ENCODE data around the gene CCDC27.
A peak's percentile ranks its signal among the peaks of the same experiment; 100 is the strongest.
"Not testable (repeated sequence)": the region's sequence is repeated elsewhere in the genome, so short reads cannot be mapped to it uniquely, and the experiment has no call there.

The CCDC27 gene

DNA sequence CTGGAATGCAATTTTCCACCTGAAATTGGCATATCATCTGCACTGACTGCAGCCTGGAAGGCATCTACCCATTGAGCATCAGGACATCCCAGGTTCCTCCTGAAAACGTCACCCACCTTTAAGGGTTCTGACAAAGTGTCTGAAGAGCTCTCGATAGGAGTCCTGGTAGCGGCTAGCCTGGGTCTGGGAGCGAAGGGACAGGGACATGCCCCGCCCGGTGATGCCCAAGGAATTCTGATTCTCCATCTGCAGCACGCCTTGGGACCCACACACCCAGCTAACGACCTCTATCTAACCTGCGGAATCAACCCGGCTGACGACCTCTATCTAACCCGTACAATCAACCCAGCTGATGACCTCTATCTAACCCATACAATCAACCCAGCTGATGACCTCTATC is 13.3 kb upstream of the CCDC27 start:
- DNase-seq, result no peak

DNA sequence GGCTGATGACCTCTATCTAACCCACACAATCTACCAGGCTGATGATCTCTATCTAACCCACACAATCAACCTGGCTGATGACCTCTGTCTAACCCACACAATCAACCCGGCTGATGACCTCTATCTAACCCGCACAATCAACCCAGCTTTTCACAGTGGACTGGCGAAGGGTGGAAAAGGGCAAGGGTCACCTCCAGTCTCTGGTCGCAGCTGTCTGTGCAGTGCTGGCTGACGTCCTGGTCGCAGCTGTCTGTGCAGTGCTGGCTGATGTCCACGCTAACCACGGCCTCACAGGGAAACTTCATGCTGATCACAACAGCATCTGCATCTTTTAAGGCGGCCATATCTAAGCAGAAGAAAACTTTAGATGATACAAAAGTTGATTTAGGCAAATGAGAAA is 12.2 kb upstream of the CCDC27 start:
- no peak for DNase-seq

DNA sequence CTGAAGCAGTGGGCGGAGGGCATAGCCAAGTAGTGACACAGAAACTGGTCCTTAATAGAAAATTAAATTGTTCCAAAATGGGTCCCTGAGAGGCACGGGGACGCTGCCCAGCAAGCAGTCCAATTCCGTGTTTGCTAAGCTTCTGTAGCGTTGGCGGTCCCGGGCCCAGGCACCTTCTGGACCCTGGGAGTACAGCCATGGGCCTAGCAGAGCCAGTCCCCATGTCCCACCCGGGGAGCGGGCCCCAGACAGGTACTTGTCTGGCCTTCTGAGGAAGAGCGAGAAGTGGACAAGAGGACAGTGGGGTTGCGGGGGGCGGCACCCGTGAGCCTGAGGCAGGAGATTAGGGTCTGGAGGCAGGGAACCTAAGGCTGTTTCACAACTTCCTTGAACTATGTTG is 11.5 kb upstream of the CCDC27 start:
- no peak for DNase-seq

DNA sequence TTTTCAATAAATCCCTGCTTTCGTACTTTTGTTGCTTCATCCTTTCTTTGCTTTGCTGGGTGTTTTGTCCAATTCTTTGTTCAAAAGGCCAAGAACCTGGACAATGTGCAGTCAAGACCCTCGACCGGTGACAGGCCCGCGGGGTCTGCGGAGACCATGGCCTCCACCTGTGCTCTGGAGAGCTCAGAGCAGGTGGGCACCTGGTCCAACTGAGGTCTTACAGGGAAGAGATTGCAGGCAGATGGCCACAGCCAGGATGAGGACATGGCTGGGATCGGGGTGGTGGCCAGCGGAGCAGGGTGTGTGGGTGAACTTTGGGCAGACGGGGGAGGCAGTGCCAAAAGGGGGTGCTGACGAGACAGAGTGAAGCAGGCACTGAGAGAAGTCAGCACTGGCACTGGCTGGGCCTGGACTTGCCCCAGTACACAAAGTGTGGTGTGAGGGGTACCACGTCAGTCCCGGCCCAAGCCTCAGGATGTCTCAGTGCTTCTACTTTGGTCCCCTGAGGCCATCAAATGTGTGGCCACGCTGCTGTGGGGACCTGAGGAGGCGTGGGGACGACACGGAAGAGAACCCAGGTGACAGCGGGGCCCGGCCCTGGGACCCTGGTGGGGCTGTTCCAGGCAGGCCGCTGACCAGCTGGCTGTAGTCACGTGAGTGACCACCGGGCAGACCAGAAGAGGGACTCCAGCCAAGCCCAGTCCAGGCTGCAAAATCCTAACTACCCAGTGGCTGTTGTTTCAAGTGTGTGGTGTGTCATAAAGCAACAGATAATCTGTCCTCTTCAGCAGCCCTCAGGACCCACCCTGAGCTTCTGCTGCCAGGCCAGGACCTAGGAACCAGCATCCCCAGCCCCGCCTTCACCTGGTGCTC is 10.4 kb upstream of the CCDC27 start:
- no peak for DNase-seq

DNA sequence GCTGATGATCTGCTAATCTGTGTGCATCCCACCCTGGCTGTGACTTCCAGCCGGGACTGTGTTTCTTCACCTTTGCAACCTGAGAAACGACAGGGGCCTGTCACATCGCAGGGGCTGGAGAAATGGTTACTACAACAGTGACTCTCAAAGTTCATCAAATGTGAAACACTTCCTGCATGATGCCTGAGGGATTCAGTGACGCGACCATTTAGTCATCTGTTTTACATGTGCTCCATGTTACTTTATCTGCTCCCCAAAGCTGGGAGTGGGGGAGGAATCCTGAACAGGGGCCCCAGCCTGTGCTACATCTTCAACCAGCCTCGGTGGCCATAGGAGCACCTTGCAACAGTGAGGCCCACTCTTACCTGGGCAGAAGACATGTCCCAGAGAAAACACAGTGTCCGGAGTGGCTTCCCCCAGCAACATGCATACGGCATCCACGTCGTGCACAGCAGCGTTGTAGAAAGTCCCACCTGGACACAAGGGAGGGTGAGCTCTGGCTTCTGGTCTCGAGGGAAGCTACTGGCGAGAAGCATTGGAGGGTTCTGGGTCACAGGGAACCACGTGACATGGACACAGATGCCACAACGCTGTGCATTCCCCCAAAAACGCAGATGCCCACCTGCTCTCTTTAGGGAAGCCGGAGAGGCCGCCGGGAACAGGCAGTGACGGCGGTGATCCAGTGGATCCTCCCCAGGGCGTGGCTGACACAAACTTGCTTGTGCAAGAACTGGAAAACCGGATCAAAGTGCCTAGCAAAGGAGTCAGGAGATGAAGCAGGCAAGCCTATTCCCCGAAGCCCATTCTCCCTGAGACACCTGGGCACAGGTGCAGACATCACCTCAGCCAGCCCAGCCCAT is 9.6 kb upstream of the CCDC27 start:
- DNase-seq, result no peak

DNA sequence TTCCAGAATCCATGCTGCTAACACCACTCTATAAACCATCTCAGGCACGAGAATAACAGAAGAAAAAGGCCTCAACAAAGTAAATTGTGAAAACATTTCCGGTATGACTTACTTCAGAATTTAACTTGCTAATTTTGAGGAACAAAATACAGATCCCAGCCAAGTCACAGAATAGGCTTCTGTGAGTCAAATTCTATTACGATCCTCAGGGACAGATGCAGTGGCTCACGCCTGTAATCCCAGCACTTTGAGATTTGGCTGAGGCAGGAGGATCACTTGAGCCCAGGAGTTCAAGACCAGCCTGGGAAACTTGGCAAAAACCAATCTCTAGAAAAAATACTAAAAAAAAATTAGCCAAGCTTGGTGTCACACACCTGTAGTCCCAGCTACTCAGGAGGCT is 8.8 kb upstream of the CCDC27 start:
- no peak for DNase-seq

DNA sequence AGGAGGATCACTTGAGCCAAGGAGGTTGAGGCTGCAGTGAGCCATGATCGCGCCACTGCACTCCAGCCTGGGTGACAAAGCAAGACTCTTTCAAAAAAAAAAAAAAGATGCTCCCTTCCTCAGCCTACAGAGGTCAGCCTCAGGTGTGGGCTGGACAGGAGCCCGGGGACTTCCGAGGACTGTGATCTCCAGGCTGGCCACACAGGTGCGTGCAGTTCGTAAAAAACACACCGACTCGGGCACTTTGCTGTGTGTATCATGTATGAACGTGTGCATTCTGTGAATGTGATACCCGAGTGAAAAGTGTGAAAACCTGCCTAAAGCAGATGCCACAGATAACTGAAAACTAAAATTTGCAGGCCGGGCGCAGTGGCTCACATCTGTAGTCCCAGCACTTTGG is 8.4 kb upstream of the CCDC27 start:
- no peak for DNase-seq

DNA sequence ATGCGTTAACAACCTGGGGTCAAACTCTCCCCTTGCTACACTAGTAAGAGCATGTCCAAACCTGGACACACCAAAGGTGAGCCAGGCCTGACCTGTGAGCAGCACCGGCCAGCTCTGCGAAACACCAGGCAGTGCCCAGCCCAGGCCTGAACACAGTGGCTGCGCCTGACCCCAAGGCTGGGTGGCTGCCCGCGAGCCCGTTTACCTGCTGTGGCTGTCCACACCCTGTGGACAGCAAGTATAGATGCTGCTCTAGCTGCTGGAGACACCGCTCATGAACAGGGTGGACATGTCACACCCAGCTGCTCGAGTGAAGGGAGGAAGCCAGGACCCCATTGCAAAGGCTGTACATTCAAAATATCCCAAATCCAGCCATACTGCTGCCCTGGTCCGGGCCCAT is 7.6 kb upstream of the CCDC27 start:
- DNase-seq, result no peak

DNA sequence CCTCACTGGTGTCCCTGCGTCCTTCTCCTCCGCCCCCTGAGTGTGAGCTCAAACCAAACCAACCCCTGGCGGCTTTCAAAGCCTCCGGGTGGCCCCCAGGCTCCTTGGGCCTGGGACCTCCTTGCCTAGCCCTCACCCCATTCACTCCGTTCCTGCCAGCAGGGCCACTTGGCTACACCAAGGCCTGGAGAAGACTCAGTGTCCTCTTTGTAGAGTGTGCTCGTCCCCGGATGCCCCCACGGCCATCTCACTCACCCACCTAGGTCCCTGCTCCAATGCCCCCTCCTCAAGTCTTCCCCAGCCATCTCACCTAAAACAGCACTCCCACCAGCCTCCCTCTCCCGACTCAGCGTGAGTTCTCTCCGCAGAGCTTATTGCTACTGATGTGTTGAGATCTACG is 7.2 kb upstream of the CCDC27 start:
- DNase-seq, result no peak

DNA sequence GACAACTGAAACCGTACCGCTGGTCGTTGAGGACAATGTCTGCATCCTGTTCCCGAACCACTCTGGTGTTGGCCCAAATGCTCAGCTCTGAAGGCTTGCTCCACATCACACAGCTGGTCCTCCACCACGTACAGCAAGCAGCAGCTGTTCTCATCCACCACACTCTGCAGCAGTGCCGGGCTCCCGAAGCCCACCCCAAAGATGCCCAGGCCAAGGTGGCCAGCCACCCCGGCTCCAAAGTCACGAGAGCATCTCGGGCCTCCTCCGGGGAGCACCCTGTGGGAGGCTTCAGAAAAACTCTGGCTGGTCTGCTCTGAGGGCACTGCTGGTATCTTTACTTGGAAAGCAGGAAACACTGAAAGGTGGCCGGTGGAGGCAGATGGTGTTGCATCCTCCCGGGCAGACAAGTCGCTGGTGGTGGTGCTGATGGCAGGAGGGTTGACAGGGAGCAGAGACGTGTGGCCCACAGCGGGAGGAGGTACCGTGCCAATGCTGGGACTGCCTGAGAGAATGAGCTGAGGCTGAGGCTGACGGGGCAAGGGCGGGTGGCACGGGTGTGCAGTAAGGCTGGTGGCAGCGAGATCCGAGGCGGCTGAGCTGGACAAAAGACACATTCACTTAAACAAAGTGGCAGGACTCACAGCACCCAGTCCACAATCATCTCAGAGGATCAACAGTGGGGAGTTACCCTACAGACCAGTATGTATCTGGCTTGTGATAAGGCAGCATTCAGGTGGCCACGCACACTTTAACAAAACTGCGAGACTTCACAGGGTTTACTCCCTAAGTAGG is 6.5 kb upstream of the CCDC27 start:
- no peak for DNase-seq

DNA sequence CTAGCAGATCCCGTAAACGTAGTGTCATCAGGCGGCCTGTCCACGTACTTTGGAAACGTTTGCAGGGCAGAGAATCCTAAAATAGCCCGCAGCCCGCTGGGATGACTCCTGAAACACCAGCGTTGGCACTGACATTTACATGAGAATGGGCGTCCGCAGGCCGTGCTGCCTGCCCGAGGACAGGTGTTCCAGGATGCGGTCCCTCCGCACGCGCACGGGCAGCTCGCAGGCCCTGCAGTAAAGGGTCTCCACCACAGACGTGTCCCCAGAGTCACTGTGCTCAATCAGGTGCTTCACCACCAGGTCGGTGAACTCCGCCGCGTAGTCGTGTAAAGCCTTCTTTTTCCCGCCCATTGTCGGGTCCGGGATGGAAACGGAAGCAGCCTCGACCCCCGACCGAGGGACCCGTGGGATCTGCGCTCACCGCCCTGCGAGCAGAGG is 5.8 kb upstream of the CCDC27 start:
- DNase-seq, result no peak

DNA sequence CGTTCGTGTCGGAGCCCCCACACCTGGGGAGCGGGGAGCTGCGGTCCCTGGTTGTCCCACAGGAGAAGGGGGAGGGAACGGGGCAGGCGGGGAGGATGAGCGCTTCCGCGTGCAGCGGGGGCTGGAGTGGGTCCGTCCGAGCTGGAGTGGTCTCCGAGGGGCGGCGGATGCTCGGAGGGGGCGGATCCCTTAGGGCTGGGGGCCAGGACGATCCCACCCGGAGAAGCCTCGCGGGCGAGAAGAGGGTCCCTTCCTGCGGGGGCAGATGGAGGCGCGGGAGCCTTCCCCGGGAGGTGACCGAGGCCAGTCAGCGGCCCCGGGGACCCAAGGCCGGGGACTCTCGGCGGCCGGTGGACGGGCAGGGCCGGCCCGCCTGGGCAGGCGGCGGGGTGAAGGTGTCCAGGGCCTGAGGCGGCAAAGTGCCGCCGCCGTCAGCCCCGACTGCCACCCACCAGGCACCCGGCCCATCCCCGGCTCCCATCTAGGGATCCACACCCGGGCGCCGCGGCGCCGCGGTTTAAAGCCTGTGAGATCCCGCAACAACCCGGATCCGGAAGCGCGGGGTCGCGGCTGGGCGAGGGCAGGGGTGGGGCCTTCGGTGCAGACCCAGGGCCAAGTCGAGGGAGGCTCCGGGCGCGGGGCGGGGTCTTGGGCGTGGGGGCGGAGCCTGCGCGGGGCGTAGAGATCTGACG is 5.3 kb upstream of the CCDC27 start:
- DNase-seq, result peak; percentile 35

DNA sequence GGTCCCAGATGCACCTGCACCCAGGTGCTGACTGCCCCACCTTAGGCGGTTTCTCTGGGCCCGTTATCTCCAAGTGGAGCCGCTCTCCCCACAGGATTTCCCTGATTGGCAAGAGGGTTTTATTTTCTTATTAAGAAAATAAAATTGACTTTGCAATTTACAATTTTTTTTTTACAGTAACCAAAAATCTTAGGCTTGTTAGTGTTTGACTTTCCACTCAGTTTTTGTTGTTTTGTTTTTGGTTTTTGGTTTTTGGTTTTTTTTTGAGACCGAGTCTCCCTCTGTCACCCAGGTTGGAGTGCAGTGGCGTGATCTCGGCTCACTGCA is 4.8 kb upstream of the CCDC27 start:
- DNase-seq, result no peak

DNA sequence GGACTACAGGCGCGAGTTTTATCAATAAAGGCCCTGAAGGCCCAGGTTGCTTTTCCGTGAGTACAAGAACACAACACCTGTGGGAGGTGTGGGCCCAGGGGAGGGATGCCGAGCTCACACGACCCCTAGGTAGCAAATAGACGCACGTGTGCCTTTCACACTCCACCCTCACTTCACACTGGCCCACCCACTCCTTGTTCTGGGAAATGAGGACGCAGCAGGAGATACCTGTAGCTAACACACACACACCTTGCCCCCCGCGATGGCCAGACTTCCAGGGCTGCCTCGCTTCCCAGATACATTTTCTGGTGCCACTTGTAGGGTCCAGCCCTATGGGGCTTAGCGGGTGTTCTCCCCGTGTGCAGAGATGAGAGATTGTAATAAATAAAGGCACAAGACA is 4.3 kb upstream of the CCDC27 start:
- DNase-seq, result no peak

DNA sequence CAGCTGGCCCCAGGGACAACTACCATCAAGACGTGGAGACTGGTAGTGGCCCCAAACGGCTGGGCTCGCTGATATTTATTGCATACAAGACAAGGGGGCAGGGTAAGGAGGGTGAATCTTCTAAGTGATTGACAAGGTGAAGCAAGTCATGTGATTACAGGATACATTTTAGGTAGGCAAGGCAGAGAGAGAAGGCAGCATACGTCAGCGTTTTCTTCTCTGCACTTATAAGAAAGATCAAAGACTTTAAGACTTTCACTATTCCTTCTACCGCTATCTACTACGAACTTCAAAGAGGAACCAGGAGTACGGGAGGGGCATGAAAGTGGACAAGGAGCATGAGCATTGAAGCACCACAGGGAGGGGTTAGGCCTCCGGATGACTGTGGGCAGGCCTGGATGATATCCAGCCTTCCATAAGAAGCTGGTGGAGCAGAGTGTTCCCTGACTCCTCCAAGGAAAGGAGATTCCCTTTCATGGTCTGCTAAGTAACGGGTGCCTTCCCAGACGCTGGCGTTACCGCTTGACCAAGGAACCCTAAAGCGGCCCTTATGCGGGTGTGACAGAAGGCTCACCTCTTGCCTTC is 3.8 kb upstream of the CCDC27 start:
- DNase-seq, result not testable (repeated sequence)

DNA sequence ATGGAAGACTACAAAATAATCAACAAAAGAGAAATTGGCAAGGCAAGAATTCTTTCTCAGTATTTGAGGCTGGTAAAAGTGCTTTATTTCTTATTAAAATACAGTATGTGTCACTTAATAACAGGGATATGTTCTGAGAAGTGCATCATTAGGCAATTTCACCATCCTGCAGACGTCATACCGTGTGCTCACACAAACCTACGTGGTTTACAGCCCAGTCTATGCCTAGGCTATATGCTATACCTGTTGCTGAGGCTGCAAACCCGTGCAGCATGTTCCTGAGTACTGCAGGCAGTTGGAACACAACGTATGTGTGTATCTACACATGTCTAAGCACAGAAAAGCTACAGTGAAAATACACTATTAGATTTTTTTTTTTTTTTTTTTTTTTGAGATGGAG is 2.7 kb upstream of the CCDC27 start:
- DNase-seq, result no peak

DNA sequence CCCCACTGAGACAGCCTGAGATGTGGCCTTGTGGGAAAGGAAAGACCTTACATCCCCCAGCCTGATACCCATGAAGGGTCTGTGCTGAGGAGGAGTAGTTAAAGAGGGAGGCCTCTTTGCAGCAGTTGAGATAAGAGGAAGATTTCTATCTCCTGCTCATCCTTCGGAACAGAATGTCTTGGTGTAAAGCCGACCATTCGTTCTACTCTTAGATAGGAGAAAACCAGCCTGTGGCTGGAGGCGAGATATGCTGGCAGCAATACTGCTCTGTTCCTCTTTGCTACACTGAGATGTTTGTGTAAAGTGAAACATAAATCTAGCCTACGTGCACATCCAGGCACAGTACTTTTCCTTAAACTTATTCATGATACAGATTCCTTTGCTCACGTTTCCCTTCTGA is 1.5 kb upstream of the CCDC27 start:
- no peak for DNase-seq

DNA sequence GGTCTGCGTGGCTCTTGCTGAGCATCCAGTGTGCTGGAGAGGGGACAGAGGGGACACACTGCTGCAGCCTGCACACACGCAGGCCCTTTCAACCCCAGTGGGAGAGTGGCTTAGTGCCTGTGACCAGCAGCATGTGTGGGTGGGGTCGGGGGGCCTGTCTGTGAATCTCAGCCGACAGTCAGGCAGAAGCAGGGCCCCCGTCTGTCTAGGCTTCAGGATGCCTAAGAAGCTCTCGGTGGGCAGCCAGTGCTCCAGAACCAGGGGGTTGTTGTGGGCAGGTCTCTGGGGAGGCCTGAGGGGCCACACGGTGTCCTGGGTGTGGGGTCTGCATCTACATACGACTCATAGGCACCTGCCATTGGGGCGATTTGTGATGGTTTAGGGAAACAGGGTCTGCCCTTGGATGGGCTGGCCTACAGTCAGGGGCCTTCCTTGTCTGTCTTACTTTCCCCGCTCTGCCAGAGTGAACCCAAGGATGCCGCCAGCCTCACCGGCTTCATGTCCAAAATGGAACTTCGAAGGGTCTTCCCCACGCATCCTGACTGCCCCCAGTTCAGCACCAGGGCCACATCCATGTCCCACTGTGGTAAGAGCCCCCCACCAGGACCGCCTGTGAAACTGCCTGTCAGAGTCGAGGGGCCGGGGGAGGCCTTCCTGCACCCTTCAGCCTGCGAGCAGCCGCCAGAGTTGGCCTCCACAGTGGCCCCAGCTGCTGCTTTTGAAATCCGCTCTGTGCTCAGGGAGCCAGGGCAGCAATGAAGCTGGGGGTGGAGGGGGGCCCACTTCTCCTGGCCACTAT is 1.6 kb downstream of the CCDC27 start:
- DNase-seq, result no peak

DNA sequence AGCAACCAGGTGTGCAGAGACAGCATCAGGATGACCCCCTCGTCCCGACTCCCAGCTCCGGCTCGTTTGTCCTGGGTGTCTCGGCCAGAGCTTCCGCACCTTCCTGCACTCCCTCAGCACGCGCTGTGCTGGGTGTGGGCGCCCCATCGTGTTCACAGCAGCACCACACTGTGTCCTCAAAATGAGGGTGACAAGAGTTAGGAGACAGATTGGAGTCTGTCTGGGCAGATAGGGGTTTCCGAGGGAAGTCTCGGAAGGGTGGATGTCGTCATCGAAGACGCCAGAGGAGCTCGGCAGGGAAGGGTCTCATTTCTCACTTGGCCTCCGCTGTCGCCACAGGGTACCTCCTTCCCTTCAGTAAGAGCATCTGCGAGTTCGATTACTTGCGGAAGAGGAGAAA is 4.1 kb downstream of the CCDC27 start:
- no peak for DNase-seq

DNA sequence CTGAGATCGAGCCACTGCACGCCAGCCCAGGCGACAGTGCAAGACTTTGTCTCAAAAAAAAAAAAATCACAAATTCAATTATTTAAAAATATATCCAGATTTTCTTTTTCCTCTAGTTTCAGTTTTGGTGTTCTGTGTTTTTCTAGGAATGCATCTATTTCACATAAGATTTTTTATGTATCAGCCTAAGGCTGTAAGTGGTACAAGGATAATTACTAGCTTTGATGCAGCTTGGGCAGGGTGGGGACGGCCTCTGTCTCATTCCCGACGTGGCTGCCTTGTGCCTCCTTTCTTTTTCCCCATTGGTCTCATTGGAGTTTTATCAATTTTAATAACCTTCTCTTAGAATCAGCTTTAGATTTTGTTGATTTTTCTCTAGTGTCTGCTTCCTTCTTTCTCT is 6.9 kb downstream of the CCDC27 start:
- DNase-seq, result no peak

DNA sequence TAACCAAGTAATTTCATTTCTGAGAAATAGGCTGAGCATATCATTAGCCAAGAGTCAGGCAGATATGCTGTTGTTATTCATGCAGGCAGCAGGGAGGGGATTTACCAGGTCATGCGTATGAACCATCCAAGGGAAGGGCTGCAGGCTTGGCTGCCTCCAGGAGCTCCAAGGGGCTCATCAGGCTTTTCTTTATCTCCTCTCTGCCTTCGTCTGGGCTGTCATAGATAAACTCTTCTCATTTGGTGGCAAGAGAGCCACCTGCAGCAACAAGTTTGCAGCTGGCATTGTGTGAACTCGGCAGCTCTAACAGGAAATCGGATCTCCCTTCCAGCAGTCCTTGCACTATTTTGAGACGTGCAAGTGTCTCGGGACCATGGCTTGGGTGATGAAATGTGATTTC is 7.5 kb downstream of the CCDC27 start:
- no peak for DNase-seq
